ENCODE measurements around the gene B9D1.
A peak's percentile ranks its signal among the peaks of the same experiment; 100 is the strongest.

The B9D1 gene

DNA sequence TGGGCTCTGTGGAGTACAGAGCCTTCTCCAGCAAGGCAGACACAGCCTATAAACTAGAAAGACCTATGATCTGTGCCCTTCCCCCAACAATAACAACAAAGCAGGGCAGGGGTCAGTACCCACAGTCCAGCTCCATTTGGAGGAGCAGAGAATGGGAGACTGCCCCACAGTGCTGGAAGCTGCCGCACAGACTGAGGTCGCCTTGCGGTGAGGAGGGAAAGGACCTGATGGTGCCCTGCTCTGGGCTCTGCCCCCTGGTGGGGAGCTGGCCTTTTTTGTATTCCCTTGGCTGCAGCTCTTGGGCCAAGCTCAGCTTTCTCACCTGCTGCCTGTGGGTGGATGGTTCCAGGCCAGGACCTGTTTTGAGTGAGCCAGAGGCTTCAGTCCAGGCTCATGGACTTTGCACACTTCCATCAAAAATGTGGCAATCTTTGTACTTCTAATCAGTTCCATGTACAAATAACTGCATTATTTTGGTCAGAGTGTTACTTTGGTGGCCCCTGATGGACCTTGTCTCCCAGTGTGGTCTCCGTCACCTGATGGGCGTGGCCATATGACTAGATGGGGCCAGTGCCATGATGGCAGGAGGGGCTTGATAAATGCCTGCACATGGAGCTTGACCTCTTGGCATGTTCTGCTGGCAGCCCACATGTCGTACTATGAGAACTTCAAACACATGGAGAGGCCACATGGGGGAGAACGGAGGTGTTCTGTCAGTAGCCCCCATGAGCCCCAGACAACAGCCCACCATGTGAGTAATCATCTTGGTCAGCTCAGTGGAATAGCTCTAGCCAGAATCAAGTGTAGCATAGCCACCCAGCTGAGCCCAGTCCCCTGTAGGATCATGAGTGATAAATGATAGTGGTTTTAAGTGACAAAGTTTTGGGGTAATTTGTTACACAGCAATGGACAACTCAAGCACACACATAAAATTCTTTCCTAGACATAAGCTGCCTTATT is 24.2 kb downstream of the B9D1 start:
- peak; percentile 44 to 54 for DNase-seq (ENCODE audit: low read depth in 2 of 2)

DNA sequence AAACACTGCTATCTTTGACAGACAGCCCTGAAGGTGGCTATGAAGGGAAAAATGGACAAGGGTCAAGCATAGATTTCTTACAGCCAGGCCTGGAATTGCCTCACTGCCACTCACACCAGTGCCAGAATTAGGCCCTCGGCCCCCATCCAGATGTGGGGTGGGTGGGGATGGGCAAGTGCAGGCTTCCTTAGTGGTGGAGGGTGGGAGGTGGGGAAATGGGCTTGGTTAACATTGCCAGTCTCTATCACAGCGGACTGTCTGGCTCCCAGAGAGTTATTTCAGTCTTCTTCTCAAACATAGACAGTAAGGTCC is 24.9 kb downstream of the B9D1 start:
- DNase-seq (ENCODE audit: low read depth in 2 of 2): no peak

DNA sequence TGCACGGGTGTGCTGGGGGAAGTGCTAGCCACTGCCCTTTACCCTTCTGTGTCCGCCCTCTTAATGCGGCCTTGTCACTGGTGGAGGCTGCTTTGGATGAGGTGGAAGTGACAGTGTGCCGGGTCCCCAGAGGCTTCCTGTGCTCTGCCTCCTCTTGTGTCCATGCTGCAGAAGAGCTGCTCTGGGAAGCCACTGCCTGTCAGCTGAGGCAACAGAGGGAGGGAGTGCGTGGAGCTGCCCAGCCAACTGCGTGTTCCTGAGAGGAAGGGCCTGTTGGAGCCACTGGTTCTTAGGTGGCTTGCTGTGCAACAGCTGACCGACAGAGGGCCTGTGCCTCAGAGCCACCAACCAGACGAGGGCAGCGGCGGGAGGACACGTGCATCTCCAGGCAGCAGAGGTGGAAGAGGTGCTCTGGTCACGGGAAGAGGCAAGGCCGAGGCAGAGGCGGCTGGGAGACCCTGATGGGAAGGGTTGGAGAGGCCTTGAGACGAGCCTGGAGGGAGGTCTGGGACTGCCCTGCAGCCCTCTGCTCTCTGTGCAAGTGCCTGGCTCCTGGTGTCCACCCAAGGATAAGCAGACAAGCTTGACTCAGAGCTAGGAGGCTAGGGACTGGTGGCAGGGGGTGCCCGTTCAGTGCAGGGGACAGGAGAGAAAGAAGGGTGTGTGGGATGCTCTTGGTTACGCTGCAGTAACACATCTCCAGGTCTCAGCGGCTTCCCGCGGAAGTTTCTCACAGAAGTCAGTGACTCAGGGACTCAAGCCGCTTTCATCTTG is 25.4 kb downstream of the B9D1 start:
- no peak for DNase-seq (ENCODE audit: low read depth in 2 of 2)

DNA sequence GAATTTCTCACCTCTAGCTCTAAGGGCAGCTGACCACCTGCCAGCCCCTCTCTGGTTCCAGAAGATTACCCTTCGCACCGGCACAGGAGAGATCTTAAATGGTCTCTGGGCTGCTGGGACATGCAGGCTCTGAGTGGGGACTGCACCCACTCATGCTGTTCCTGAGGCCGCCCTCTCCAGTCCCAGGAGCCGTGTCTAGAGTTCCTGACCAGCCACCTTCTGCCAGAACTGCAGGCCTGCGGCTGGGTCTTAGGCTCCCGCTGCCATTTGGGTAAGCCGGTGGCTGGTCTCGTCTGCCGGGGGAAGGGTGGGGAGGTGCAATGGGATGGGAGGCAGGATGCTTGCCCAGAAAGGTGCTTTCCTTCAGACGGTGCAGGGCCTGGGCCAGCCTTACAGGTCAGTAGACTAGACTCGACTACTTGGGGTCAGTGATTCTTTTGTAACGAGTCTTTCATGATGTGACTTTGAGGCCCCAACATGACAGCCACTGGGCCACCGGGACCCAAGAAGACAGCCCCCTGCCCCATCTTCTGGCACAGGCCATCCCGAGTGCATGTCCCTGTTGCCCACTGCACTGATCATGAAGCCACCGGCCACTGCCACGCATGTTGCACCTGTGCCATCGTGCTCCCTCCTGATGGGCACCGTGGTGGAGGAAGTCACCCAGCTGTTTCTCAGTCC is 26.4 kb downstream of the B9D1 start:
- DNase-seq (ENCODE audit: low read depth in 2 of 2): no peak

DNA sequence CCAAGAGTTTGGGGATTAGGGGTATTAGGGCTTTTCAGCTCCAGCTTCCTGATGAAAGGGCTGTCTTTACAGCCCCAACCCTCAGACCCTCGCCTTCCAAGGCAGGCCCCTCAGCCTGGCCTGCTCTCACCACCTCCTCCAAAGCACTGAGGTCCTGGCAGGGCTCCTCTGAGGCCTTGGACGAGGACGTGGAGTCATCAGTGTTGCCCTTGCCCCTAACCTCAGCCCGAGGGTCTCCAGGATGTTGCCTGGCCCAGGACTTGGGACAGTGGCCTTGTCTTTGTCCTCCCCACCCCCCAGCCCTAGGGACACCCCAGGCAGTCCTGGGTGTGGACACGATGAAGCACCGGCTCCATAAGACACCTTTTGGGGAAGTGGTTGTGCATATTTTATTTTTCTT is 28.2 kb downstream of the B9D1 start:
- no peak for DNase-seq (ENCODE audit: low read depth in 2 of 2)

DNA sequence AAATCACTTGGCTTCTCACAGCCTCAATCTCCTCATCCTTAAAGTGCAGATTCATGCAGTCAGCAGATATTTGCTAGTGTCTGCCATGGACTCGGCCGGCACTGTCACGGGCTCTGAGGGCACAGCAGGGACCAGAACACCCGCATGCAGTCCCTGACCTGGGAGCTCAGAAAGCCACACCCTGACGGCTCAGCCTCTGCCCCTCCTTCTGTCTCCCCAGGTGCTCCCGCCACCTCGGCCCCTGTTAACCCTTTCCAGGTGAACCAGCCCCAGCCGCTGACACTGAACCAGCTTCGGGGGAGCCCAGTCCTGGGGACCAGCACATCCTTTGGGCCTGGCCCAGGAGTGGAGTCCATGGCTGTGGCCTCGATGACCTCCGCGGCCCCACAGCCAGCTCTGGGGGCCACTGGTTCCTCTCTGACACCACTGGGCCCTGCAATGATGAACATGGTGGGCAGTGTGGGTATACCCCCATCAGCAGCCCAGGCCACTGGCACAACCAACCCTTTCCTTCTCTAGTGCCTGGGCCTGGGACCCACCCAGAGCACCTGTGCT is 28.7 kb downstream of the B9D1 start:
- no peak for DNase-seq (ENCODE audit: low read depth in 2 of 2)

DNA sequence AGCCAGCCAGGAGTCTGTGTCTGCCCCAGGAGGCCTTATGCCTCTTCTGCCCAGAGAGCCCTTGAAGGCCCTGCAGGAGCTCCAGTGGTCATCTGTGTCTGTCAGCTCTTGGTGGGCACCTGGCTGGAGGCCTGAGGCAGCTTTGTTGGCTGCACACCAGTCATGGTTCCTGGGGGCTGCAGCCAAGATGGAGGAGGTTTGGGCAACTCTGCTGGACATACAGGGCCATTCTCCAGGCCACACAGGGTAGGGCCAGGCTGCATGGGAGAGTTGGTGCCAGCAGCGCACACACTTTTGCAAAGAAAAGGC is 29.4 kb downstream of the B9D1 start:
- no peak for DNase-seq (ENCODE audit: low read depth in 2 of 2)

DNA sequence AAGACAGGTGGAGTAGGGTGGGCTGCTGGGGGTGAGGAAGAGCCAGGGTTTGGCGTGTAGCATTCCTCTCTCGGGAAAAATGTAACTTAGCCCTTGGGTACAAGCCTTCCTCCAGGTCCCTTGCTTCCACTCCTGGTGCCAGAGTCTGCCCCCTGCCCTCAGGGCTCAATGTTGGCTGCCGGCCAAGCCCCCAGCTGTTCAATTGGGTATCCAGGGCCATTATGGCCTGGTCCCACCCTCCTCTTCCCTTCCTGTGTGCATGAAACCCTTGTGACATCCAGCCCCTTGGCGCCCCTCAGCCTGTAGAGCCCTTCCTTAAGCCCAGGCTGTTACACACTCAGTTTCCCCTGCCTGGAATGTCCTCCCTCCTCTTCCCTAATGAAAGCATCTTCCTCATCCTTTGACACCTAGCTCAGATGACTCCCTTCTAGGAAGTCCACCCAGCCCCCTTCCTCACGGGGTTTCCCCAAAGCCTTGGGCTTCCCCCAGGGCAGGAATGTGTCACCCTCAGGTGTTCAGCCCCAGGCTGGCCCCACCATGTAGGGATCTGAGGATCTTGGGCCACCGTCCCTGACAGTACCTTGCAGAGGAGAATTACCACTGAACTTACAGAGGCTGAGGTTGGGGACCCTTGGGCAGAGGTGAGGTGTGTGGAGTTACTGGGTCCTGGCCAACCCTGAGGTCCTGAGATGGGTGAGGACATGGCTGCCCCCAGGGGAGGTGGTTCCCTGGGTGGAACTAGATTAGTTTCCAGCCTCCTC is 30.0 kb downstream of the B9D1 start:
- no peak for DNase-seq (ENCODE audit: low read depth in 2 of 2)

DNA sequence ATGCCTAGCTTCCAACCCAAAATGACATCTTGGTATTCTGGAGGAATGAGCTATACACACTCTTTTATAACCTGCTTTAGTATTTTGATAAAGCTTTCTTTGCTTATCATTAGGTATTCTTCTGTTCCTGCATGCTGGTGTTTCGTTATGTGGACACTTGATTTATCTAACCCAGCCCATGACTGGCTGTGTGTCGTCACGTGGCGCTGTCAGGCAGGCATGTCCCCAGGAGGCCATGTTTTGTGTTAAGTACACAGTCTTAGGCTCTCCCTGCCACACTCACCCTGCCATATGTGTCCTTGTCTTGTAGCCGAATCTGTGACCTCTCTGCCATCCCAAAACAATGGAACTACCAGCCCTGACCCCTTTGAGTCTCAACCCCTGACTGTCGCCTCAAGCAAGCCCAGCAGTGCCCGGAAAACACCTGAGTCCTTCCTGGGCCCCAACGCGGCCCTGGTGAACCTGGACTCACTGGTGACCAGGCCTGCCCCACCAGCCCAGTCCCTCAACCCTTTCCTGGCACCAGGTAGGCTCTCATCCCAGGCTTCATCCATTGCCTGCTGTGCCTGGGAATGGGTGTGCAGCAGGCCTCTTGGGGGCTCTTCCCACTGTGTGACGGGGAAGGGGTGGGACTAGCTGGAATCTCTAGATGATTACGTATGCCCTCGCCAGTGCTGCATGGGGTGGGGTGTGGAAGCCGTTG is 30.8 kb downstream of the B9D1 start:
- DNase-seq (ENCODE audit: low read depth in 2 of 2): no peak

DNA sequence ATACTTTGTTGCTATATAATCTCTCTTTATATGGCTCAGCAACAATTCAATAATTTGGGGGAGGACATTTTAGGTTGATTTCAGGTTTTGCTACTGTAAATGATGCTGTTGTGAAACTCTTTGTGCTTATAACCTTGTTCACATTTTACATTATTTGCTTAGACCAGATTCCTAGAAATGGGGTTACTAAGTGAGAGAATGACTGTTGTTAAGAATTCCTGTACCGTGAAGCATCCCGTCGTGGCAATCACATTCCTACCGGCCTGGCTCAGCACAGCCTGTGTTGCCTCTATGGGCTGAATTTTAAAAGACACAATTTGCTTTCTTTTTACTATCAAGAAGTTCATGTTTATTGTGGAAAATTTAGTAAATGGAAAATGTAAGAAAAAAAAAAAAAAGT is 31.4 kb downstream of the B9D1 start:
- DNase-seq (ENCODE audit: low read depth in 2 of 2): no peak

DNA sequence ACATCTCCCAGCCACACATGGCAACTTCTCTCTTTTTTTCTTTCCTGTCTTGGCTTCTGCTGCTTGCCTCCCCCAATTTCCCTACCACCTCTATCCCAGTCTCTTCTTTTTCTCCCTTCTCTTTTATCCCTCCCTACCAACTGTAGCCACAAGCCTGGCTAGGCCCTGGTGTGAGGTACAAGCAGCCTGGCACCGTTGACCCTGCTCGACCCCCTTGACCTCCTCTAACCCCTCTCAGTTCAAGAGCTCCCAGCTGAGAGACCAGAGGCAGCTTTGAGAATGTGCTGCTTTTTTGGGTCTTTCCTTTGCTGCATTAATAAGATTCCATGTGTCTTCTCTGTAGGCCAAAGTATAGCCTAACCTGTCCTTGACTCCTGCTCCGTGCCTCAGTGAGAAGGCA is 32.3 kb downstream of the B9D1 start:
- DNase-seq (ENCODE audit: low read depth in 2 of 2): no peak

DNA sequence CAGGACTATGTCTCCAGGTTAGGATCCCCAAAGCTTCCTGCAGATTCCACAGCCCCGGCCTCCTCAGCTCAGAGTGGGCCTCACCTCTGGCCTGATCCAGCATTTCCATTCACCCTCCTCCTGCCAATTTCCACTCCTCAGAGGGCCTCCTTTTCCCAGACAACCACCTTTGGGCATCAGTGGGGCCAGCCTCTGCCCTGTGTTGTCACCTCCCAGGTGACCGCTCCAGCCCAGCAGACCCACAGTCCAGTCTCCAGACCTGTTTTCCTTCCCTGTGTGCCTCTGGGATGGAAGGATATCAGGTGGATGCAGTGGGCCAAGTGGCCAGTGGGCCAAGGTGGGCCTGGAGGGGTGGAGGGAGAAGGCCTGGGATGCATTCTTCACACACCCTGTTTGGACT is 32.7 kb downstream of the B9D1 start:
- no peak for DNase-seq (ENCODE audit: low read depth in 2 of 2)

DNA sequence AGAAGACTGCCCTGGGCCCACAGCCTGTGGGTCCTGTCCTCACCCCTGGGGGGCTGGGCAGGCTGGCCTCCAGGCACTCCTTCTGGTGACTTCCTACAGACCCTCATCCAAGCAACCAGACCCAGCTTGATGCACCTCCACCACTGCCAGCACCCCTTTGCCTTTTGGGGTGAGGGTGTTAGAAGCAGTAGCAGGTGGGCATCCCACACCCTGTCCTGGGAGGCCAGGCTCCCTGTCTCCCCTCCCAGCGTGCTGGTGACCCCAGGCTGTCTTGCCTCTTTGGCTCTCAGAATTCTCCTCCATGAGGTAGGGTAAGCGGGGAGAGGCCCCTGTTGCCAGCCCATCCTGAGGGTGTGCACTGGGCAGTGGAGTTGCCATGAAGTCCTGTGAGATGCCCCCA is 33.4 kb downstream of the B9D1 start:
- no peak for DNase-seq (ENCODE audit: low read depth in 2 of 2)

DNA sequence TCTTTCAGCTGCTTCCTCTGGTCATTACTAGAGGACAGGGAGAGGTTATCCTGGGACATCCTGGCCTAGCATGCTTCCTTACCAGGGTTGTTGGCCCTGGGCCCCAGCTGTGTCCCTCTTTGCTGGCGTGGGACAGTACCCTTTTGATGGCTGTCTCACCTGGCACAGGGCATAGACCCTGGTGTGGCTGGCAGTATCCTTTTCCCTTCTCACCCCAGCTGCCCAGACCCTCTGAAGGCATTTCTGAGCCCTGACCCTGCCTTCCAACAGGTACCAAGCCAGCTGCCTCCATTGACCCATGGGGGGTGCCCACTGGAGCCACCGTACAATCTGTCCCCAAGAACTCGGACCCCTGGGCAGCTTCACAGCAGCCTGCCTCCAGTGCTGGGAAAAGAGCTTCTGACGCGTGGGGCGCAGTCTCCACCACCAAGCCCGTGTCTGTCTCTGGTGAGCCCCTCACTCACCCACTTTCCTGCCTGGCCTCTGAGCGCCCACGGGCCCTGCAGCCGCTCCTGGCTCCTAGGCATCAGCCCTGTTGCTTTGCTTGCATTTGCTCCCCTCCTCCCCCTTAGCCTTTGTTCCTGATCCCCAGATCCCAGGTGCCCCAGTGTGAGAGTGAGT is 34.0 kb downstream of the B9D1 start:
- no peak for DNase-seq (ENCODE audit: low read depth in 2 of 2)

DNA sequence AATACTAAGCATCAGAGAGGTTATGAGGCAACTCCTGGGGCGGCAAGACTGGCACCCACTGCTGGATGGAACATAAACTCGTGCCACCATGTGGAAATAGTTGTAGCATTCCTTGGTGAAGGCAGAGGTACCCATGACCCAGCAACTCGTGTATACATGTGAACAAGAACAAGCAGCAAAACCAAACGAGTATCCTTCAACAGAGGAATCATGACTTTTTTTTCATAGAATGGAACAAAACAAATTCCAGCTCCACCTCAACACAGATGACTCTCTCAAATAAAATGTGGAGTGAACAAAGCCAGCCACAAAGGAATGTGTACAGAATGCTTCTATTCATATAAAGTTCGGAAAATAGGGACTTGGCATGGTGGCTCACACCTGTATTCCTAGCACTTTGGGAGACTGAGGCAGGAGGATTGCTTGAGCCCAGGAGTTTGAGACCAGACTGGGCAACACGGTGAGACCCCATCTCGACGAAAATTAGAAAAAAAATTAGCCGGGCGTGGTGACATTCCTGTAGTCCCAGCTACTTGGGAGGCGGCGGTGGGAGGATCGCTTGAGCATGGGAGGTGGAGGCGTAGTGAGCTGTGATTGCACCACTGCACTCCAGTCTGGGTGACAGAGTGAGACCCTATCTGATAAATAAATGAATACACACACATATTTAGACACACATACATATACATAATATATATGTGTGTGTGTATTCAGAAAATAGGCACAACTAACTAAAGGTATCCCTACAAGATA is 35.3 kb downstream of the B9D1 start:
- DNase-seq (ENCODE audit: low read depth in 2 of 2): no peak

DNA sequence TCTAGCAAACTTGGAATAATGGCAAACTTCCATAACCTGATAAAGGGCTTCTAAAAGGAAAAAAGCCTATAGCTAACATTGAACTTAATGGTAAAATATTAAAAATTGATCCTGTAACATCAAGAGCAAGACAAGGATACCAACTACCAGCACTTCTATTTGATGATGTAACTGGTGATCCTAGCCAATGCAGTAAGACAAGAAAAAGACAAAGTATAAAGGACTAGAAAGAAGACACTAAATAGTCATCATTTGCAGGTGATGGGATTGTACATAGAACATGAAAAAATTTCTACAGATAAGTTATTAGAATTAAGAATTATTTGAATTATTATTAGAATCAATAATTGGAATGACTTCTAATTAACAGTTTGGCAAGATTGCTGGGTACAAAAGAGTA is 37.0 kb downstream of the B9D1 start:
- no peak for DNase-seq (ENCODE audit: low read depth in 2 of 2)

DNA sequence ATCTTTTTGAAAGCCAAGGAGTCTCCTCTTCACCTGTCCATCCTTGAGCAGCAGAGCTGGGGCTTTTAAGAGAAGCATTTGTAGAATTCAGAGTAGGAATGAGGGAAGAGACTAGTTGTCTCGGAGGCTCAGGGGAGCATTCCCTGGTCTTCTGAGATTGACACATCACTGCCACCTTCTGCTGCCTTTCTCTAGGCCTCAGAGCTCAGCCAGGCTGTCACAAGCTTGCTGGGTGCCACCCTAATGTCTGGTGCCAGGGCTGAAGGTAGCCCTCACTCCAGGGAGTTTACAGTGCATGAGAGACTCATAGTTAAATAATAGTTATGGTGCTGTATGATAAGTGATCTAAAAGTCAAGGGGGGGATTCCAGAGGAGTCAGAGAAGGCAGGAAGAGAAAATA is 39.7 kb downstream of the B9D1 start:
- no peak for DNase-seq (ENCODE audit: low read depth in 2 of 2)

DNA sequence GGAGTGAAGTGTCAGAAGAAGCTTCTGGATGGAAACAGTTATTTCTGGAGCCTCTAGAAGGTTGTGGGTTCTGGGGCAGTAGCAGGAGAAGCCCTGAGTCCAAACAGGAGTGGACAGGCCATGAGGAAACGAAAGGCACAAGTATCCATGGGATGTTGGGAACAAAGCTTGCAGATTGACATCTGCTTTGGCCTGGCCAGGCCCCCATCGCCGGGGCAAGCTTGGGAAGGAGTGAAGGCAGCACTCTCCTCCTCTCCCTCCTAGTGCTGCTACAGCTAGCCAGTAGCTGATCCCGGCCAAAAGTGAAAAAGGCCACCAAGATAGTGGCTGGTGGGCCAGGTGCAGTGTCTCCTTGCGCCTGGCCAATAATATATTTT is 40.4 kb downstream of the B9D1 start:
- no peak for DNase-seq (ENCODE audit: low read depth in 2 of 2)

DNA sequence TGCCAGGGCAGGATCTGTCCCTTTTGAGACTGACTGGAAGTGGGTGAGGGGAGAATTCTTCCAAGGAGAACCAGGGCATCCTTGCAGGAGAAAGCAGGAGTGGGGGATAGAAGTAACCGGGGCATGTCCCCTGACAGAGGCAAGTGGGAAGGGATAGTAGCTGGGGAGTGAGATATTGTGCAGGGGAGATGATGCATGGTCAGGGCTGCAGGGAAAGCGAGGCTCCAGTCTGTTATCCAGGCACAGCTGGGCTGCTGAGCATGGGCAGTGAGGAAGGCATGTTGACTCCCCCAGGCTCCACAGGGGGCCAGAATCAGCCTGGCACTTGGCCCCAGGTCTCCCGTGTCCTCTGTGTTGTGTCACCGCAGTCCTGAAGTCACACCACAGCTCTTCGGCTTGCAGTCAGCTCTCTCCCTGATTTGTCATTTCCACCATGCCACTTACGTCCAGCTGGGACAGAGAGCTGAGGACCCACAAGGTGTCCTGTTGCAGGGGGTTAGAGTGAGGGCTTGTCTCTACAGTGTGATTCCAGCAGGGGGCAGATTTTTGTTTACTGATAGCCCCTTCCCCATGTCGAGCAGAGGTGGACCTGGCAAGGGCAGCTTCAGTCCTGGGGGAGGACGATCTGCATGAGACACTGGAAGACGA is 40.9 kb downstream of the B9D1 start:
- DNase-seq (ENCODE audit: low read depth in 2 of 2): no peak

DNA sequence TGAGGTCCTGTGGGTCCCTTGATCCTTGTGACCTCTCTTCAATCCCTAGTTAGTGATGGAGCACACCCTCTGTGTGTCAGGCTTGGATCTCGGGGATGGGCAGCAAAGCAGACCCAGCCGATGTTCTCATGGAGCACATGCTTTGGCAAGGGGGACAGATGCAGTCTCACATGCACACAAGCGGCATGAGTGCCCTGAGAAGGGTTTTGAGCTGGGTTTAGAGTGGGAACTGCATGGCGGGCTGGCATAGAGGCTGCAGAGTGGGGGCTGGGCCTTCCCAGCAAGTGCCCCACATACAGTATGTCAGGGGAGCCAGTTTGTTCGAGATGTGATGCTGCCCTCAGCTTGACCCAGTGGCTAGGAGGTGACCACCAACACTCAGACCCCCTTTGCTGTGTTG is 41.6 kb downstream of the B9D1 start:
- DNase-seq (ENCODE audit: low read depth in 2 of 2): no peak

Measured in stimulated activated CD4-positive, alpha-beta T cell treated with anti-CD3 and anti-CD28 coated beads, Interleukin-4, amount 100 ng/mL, for 48 hours (primary cell).